Measurements from ENCODE around the gene LRRC47.
"Not testable (repeated sequence)": the region's sequence is repeated elsewhere in the genome, so short reads cannot be mapped to it uniquely, and the experiment has no call there.

The LRRC47 gene

DNA sequence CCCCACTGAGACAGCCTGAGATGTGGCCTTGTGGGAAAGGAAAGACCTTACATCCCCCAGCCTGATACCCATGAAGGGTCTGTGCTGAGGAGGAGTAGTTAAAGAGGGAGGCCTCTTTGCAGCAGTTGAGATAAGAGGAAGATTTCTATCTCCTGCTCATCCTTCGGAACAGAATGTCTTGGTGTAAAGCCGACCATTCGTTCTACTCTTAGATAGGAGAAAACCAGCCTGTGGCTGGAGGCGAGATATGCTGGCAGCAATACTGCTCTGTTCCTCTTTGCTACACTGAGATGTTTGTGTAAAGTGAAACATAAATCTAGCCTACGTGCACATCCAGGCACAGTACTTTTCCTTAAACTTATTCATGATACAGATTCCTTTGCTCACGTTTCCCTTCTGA is 45.6 kb downstream of the LRRC47 start:
- H3K27me3 Mint-ChIP-seq (ENCODE audit: low read depth): peaks cover 10% of the 10 kb centered on the region
- H3K4me3 Mint-ChIP-seq: peak overlapping the region in 1 of 3 experiments; percentile 56
- H3K27ac Mint-ChIP-seq: peak overlapping the region; percentile 30 to 92 (median 89)
- no peaks in the 10 kb centered on the region for H3K36me3 Mint-ChIP-seq (ENCODE audit: low read depth)
- no peaks in the 10 kb centered on the region for H3K9me3 Mint-ChIP-seq
- peaks cover 13% of the 10 kb centered on the region for H3K4me1 Mint-ChIP-seq
- TF ChIP-seq, protein P1, sequence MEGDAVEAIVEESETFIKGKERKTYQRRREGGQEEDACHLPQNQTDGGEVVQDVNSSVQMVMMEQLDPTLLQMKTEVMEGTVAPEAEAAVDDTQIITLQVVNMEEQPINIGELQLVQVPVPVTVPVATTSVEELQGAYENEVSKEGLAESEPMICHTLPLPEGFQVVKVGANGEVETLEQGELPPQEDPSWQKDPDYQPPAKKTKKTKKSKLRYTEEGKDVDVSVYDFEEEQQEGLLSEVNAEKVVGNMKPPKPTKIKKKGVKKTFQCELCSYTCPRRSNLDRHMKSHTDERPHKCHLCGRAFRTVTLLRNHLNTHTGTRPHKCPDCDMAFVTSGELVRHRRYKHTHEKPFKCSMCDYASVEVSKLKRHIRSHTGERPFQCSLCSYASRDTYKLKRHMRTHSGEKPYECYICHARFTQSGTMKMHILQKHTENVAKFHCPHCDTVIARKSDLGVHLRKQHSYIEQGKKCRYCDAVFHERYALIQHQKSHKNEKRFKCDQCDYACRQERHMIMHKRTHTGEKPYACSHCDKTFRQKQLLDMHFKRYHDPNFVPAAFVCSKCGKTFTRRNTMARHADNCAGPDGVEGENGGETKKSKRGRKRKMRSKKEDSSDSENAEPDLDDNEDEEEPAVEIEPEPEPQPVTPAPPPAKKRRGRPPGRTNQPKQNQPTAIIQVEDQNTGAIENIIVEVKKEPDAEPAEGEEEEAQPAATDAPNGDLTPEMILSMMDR (IDR thresholded peaks at IDR 0.05; ENCODE audit: unreplicated experiment in 3 of 3): no peak

DNA sequence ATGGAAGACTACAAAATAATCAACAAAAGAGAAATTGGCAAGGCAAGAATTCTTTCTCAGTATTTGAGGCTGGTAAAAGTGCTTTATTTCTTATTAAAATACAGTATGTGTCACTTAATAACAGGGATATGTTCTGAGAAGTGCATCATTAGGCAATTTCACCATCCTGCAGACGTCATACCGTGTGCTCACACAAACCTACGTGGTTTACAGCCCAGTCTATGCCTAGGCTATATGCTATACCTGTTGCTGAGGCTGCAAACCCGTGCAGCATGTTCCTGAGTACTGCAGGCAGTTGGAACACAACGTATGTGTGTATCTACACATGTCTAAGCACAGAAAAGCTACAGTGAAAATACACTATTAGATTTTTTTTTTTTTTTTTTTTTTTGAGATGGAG is 46.8 kb downstream of the LRRC47 start:
- H3K27ac Mint-ChIP-seq: peak overlapping the region in 2 of 3 experiments; percentile 15 to 29
- TF ChIP-seq, protein P1 (IDR thresholded peaks at IDR 0.05; ENCODE audit: unreplicated experiment in 3 of 3): no peak
- H3K4me1 Mint-ChIP-seq: peaks cover 25% of the 10 kb centered on the region
- no peak overlapping the region for H3K4me3 Mint-ChIP-seq
- H3K27me3 Mint-ChIP-seq (ENCODE audit: low read depth): peaks cover 11% of the 10 kb centered on the region
- H3K36me3 Mint-ChIP-seq (ENCODE audit: low read depth): peaks cover 5% of the 10 kb centered on the region
- no peaks in the 10 kb centered on the region for H3K9me3 Mint-ChIP-seq

DNA sequence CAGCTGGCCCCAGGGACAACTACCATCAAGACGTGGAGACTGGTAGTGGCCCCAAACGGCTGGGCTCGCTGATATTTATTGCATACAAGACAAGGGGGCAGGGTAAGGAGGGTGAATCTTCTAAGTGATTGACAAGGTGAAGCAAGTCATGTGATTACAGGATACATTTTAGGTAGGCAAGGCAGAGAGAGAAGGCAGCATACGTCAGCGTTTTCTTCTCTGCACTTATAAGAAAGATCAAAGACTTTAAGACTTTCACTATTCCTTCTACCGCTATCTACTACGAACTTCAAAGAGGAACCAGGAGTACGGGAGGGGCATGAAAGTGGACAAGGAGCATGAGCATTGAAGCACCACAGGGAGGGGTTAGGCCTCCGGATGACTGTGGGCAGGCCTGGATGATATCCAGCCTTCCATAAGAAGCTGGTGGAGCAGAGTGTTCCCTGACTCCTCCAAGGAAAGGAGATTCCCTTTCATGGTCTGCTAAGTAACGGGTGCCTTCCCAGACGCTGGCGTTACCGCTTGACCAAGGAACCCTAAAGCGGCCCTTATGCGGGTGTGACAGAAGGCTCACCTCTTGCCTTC is 47.9 kb downstream of the LRRC47 start:
- not testable (repeated sequence) for H3K9me3 Mint-ChIP-seq; H3K36me3 Mint-ChIP-seq (ENCODE audit: low read depth)
- Mint-ChIP-seq H3K4me3 (peak overlapping the region; percentile 79 to 83 (median 79)), H3K27me3 (ENCODE audit: low read depth) (peaks cover 11% of the 10 kb centered on the region), H3K4me1 (peaks cover 25% of the 10 kb centered on the region), H3K27ac (peak overlapping the region; percentile 23 to 74 (median 60))

DNA sequence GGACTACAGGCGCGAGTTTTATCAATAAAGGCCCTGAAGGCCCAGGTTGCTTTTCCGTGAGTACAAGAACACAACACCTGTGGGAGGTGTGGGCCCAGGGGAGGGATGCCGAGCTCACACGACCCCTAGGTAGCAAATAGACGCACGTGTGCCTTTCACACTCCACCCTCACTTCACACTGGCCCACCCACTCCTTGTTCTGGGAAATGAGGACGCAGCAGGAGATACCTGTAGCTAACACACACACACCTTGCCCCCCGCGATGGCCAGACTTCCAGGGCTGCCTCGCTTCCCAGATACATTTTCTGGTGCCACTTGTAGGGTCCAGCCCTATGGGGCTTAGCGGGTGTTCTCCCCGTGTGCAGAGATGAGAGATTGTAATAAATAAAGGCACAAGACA is 48.4 kb downstream of the LRRC47 start:
- TF ChIP-seq, protein P1 (IDR thresholded peaks at IDR 0.05; ENCODE audit: unreplicated experiment in 3 of 3): no peak
- Mint-ChIP-seq H3K27me3 (ENCODE audit: low read depth) (peaks cover 11% of the 10 kb centered on the region), H3K36me3 (ENCODE audit: low read depth) (peaks cover 9% of the 10 kb centered on the region)

DNA sequence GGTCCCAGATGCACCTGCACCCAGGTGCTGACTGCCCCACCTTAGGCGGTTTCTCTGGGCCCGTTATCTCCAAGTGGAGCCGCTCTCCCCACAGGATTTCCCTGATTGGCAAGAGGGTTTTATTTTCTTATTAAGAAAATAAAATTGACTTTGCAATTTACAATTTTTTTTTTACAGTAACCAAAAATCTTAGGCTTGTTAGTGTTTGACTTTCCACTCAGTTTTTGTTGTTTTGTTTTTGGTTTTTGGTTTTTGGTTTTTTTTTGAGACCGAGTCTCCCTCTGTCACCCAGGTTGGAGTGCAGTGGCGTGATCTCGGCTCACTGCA is 48.8 kb downstream of the LRRC47 start:
- Mint-ChIP-seq H3K4me3 (peak overlapping the region; percentile 79 to 83 (median 79)), H3K27ac (no peak overlapping the region), H3K36me3 (ENCODE audit: low read depth) (peaks cover 9% of the 10 kb centered on the region), H3K4me1 (peaks cover 25% of the 10 kb centered on the region), H3K9me3 (no peaks in the 10 kb centered on the region), H3K27me3 (ENCODE audit: low read depth) (peaks cover 11% of the 10 kb centered on the region)
- TF ChIP-seq, protein P1 (IDR thresholded peaks at IDR 0.05; ENCODE audit: unreplicated experiment in 3 of 3): no peak

More for the DNA sequence above, 48.4 kb downstream of the LRRC47 start:
- Mint-ChIP-seq H3K4me1 (peaks cover 25% of the 10 kb centered on the region), H3K4me3 (peak overlapping the region; percentile 79 to 83 (median 79)), H3K9me3 (no peaks in the 10 kb centered on the region), H3K27ac (peak overlapping the region; percentile 23 to 74 (median 60))

DNA sequence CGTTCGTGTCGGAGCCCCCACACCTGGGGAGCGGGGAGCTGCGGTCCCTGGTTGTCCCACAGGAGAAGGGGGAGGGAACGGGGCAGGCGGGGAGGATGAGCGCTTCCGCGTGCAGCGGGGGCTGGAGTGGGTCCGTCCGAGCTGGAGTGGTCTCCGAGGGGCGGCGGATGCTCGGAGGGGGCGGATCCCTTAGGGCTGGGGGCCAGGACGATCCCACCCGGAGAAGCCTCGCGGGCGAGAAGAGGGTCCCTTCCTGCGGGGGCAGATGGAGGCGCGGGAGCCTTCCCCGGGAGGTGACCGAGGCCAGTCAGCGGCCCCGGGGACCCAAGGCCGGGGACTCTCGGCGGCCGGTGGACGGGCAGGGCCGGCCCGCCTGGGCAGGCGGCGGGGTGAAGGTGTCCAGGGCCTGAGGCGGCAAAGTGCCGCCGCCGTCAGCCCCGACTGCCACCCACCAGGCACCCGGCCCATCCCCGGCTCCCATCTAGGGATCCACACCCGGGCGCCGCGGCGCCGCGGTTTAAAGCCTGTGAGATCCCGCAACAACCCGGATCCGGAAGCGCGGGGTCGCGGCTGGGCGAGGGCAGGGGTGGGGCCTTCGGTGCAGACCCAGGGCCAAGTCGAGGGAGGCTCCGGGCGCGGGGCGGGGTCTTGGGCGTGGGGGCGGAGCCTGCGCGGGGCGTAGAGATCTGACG is 49.3 kb downstream of the LRRC47 start:
- H3K4me3 Mint-ChIP-seq: peak overlapping the region; percentile 84 to 88 (median 88)
- peaks cover 9% of the 10 kb centered on the region for H3K36me3 Mint-ChIP-seq (ENCODE audit: low read depth)
- no peaks in the 10 kb centered on the region for H3K9me3 Mint-ChIP-seq
- H3K4me1 Mint-ChIP-seq: peaks cover 25% of the 10 kb centered on the region
- H3K27ac Mint-ChIP-seq: no peak overlapping the region
- H3K27me3 Mint-ChIP-seq (ENCODE audit: low read depth): peaks cover 11% of the 10 kb centered on the region
- TF ChIP-seq, protein P1 (IDR thresholded peaks at IDR 0.05; ENCODE audit: unreplicated experiment in 3 of 3): no peak

Data from nephron (organoid).